Measurements from ENCODE around the gene GDF10.

Gene GDF10

DNA sequence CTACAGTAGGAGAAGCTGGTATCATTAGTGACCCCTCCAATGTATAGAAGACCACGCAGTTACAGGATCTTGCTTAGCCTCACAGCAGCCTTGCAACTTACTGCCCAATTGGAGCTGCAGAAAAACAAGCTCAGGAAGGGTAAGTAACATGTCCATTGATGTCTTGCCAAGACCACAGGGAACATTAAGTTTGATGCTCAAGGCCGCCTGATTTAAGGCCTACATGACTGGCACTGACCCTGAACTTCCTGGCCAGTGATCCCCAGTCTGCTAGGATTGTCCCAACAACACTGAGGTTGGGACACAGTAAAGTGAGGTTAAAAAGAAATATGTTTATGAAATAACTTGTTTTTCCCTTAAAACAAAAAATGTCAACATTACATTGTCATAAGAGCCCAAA is 15.4 kb downstream of the GDF10 start:
- DNase-seq (ENCODE audit: low spot score): no peak

DNA sequence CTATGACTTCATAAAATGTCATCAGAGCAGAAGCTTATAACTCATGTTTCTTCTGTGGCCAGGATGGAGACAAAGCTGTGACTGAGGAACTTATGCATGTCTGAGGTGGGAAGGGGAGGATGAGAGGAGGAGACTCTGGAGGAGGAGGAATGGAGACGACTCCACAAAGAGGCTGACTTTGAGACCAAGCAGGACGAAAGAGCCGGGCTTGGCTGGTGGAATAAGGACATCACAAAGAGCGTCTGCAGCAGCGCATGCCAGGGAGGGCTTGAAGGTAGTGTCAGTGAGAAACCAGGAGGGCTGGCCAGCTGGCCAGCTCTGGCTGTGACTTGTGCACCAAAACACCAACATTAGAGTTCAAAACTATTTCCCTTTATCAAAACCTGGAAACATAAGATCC is 16.1 kb downstream of the GDF10 start:
- no peak for DNase-seq (ENCODE audit: low spot score)

DNA sequence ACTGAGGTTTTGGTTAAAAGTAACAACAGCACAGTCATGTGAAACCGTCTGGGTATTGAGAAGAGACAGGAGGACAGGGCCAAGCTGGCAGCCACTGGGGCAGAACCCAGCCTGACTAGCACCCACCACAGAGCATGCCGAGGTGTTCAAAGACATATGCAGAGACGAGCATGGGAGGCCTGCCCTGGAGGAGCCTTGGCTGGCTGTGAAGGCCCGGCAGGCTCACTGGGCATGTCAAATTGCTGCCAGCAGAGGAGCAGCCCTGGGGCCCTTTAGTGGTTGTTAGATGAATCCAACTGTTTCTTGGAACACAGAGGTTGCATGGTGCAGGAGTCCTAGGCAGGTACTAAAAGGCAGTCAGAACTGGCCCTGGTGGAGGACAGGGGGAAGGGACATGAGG is 17.3 kb downstream of the GDF10 start:
- no peak for DNase-seq (ENCODE audit: low spot score)

DNA sequence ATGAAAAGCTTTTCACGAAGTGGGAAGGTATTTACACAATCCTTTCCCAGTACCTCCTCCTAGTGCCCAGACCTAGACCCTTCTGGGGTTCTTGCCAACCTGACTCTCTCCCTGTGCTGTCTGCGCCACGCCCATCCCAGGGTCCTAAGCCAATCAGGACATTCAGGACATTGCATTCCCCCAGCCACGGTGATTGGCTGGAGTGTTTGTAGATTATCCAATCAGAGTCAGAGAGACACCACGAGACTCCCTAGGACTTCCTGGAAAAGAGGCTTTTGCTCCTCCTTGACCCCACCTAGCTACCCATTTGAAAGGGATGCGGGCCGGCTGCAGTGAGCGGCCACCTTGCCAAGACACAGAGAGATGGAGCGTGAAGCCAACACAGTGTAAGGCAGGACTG is 18.7 kb downstream of the GDF10 start:
- DNase-seq (ENCODE audit: low spot score): no peak

DNA sequence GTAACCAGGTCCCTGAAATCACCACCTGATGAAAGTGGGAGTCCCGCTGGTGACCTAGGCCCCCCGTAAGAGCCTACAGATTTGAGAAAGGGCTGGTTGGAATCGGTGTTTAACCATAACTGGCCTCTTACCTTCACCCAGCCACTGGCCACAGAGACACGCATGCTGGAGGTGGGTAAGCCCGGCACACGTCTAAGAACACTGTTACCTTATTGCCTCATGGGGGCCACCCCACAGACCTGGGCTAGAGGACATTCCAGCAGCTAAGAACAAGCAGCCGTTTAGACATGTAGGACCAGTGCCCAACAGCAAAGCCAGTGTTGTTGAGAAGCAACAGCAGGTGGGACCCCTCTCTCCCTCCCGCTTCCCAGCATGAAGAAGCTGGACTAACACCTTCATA is 19.8 kb downstream of the GDF10 start:
- no peak for DNase-seq (ENCODE audit: low spot score)

DNA sequence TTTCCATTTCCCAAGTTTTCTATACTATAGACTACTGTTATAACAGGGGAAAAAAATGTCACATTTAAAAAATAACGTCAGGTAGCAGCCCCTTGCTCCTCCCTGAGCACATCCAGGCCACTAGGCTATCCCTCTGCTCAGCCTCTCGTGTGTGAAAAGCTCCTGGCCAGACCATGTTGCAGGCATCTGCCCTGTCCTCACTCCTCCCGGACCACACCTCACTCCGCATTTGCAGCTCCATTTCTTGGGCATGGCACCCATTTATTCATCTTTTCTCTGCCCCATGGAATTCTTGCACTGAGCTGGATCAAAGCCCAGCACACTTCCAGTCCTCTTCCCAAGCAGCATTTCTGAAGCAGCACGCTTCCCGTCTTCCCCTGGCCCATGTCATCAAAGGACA is 20.8 kb downstream of the GDF10 start:
- no peak for DNase-seq (ENCODE audit: low spot score)

DNA sequence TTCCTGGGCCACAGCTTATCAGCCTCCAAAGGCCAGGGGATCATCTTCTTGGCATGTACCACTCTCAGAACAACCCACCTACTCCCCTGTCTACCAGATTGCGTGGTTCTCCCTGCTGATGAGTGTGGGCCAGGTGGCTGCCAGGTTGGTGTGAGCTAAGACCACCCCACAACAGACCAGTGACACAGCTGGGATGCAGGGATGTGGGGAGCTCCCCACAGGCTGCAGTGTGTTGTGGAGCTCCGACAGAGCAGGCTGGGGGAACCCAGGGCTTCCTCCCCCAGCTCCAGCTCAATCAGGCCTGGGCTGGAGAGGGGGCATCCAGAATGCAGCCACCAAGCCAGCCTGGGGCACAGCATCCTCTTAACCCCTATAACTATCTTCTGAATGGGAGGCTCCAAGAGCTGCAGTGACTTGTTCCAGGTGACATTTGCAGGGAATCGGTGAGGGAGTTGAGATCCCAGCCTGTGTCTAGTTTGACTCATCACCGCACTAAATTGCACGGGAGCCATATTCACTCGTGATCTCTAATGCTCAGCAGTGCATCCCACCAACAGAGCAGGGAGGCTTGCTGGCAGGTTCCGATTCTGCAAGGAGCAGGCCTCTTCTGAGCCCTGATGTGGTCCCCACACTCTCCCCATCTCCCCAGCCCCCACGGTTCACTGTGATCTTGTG is 21.7 kb downstream of the GDF10 start:
- no peak for DNase-seq (ENCODE audit: low spot score)

DNA sequence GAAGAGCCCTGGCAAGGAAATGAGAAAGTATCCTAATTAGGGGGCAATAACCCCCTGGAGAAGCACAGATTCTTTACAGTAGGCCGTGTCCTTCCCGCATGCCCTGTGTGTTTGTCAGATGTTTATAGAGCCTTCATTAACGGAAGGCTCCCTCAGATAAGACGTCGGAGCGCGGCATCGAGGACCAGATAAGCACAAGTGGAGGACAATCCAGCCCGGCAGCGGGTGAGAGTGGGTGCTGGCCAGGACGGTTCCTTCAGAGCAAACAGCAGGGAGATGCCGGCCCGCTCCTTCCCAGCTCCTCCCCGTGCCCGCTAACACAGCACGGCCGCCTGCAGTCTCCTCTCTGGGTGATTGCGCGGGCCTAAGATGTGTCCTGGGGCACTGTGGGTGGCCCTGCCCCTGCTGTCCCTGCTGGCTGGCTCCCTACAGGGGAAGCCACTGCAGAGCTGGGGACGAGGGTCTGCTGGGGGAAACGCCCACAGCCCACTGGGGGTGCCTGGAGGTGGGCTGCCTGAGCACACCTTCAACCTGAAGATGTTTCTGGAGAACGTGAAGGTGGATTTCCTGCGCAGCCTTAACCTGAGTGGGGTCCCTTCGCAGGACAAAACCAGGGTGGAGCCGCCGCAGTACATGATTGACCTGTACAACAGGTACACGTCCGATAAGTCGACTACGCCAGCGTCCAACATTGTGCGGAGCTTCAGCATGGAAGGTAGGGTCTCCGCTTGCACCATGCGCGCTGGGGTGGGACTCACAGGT is 22.5 kb downstream of the GDF10 start, which contains the start of gene GDF2:
GDF2 (plus strand) TSS at position 155 of the 762 bp plus-strand sequence; CDS start at position 370, 215 bp downstream.
- DNase-seq (ENCODE audit: low spot score): no peak

DNA sequence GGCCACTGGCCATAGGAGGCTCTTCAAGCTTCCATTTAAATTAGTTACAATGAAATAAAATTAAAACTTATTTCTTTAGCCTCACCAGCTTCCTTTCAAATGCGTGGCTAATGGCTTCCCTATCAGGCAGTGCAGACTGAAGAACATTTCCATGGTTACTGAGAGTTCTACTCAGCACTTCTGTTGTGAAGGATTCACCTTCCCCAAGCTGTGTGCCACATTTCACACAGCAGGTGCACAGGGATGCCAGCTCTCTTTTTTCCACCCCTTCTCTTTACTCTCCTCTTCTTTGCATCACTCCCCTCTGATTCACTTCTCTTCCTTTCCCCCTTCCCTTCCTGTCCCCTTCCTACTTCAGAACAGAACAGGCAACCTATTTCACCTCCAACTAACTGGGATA is 23.1 kb downstream of the GDF10 start:
- DNase-seq (ENCODE audit: low spot score): no peak

DNA sequence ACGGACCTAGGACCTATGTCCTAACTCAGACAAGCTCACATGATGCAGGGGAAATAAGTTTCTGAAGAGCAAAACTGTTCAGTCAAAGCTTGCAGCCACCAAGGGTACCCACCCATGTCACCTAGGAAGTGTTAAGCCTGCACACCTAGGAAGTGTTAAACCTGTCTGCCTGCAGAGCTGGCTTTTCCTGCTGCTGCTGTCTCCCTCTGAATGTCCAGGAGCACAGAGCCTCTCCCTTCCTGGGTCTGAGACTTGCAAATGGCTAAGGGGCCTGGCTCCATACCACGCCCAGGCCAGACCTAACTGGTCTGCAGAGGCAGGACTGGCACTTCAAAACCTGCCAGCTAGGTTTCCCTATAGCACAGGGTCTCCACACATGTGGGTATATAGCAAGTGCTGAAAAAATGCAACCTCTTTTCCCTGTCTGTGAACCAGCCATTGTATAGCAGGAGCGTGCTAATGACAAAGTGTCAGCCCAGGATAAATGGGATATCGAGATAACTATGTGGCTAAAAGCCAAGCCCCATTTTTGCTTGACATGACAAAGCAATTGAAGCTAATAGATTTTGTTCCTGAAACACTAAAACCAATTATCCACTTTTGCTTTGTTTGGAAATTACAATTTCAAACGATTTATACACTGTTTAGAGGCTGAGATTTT is 23.8 kb downstream of the GDF10 start:
- DNase-seq (ENCODE audit: low spot score): no peak

DNA sequence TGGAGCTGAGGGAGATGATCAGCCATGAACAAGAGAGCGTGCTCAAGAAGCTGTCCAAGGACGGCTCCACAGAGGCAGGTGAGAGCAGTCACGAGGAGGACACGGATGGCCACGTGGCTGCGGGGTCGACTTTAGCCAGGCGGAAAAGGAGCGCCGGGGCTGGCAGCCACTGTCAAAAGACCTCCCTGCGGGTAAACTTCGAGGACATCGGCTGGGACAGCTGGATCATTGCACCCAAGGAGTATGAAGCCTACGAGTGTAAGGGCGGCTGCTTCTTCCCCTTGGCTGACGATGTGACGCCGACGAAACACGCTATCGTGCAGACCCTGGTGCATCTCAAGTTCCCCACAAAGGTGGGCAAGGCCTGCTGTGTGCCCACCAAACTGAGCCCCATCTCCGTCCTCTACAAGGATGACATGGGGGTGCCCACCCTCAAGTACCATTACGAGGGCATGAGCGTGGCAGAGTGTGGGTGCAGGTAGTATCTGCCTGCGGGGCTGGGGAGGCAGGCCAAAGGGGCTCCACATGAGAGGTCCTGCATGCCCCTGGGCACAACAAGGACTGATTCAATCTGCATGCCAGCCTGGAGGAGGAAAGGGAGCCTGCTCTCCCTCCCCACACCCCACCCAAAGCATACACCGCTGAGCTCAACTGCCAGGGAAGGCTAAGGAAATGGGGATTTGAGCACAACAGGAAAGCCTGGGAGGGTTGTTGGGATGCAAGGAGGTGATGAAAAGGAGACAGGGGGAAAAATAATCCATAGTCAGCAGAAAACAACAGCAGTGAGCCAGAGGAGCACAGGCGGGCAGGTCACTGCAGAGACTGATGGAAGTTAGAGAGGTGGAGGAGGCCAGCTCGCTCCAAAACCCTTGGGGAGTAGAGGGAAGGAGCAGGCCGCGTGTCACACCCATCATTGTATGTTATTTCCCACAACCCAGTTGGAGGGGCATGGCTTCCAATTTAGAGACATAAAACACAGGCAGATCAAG is 25.6 kb downstream of the GDF10 start:
- DNase-seq (ENCODE audit: low spot score): no peak

DNA sequence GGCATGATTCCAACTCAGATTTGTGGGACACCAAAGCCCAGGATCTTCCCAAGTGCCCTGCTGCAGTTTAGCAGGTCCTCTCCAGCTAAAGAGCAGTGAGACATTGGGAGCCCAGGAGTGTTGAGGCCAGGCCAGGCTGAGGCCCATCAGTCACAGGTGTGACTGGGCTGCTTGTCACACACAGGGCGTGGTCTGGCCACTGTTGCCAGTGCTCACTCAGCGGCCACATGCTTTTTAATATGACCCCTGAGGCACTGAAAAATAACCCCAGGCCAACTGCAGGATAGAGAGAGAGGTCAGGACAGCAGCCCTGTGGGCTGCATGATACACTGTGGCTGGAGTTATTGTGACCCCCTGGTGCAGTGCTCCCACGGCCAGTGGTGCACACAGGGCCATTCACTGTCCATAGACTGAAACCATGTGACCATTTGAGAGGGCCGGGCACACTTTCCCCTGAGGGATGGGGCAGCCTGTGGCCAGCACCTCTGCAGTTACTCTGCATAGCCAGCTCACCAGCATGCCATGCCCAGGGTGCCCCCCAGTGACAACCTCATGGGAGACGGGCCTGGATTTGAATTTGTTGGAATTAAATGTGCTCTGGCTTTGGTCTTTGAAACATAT is 26.4 kb downstream of the GDF10 start:
- no peak for DNase-seq (ENCODE audit: low spot score)

DNA sequence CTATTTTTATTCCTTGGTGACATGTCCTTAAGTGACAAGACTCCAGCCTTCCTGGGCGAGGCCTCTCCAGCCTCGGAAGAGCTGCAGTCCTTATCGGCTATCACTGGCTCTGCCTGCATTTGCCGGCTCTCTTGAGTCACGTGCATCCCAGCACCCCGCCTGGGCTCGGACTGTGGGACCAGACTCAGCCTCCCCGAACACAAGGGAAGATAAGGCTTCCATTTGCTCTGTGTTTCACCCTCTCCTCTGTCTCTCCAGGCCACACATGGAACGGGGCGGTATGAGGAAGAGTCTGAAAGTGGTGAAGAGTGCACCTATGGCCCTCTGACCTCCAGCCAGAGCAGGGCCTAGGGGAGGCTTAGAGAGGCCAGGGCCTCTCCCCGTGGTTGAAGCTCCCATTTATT is 26.9 kb downstream of the GDF10 start:
- no peak for DNase-seq (ENCODE audit: low spot score)

DNA sequence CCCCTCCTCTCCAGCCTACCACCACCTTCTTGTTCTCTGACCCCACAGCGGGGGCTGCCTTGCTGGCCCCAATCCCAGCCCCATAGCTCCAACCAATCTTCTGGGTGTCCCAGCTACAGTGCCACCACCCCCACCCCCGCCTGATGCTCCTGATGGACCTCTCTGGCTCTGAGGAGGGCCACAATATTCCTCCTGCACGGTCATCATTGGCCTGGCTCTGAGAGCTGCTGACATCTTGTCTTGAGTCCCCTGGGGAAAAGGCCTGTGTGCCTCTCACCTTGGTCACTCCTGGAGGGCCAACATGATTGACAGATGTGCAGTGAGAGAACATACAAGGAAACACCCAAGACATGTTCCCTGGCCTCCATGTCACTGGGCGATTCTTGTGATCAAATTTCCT is 29.9 kb downstream of the GDF10 start:
- DNase-seq (ENCODE audit: low spot score): no peak

DNA sequence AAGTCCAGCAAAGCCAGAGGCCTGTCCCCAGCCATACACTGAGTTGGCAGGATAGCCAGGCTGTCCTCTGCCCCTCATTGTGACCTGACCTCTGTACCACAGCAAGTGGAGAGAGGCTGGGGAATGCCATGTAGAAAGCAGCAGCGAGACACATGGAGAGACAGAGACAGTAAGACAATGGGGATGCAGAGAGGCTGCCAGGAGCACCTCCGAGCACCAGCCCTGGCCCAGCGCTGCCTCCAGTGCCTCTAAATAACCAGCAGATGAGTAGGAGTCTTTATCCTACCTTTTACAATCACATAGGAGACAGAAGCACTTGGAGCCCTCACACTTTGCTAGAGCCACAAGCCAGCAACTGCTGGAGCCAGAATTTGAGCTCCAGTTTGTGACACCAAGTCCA is 30.4 kb downstream of the GDF10 start:
- no peak for DNase-seq (ENCODE audit: low spot score)

DNA sequence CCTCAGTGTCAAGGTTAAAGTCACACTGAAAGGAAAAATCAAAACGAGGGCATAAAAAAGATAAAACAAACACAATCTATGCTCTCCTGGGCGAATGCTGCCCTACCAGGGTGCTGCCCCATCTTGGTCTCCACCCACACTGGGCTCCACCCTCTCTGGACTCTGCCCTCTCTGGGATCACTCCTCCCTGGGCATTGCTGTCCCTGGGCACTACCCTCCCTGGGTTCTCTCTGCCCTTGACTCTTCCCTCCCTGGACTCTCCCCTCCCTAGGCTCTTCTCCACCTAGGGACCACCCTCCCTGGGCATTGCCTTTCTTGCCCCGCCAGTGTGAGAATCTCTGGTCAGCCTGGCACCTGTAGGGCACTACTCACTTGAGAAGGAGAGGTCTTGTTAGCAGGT is 30.8 kb downstream of the GDF10 start:
- no peak for DNase-seq (ENCODE audit: low spot score)

DNA sequence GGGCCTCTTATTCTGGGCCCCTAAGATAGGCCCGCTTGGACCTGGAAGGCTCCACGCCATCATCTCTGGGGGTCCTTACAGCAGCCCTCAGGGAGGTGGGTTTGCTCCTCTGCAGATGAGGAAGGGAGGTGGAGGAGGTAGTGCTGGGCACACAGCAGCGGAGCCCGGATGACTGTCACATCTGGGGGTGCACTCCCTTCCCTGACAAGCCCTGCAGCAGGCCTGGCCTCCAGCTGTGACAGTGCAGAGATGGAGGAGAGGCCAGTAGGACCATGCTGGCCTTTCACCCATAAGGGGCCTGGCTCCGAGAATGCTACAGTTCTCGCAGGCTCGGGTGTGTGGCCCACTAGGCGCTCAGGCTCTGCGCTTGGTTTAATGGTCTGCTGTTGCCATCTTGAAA is 31.5 kb downstream of the GDF10 start:
- DNase-seq (ENCODE audit: low spot score): no peak

DNA sequence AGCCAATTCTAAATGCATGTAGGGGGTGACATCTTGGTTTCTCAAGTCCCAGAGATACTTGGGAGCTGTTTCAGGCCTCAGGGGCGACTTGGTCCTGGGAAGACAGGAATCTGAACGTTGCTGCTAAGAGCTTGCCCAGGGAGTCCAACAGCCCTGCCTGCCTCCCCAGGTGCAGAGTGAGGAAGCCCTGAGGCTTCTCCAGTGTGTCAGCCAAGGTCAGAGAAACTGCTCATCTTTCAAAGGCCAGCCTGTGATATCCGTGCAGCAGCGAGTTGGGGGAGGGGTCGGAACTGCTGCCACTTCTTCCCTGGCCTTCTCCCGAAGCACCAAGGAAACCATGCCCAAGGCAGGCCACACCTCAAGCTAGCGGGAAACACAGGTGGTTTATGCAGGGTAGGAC is 32.0 kb downstream of the GDF10 start:
- no peak for DNase-seq (ENCODE audit: low spot score)

DNA sequence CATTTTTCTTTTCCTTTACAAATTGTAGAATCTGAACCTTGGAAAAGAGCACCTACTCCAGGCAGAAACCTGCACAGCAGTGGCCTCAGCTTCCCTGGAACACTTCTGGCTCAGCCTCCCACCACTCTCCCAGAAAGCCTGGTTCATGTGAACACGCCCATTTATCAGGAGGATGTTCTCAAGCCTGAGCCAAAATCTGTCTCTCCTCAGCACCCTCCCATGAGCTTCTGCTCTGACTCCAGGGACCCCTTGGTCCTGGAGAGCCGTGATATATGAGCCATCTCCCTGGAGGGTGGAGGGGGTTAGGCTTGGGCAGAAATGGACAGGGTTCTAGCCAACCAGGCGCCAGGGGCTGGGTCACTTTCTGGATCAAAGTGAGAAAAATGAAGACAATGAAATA is 32.4 kb downstream of the GDF10 start:
- DNase-seq (ENCODE audit: low spot score): no peak

DNA sequence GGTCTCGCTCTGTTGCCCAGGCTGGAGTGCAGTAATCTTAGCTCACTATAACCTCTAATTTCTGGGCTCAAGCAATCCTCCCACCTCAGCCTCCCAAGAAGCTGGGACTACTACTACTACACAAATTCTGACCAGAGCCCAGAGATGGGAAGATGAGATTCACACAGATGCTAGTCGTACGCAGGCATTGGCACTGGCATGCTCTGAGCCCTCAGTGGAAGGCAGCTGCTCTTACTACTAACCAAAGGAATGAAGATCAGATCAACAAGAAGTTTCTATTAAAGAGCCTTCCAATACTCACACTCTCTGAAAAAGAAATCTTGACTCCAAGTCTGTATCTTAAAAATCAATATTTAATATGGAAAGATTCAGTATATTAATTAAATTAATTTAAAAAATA is 32.9 kb downstream of the GDF10 start:
- DNase-seq (ENCODE audit: low spot score): no peak

DNA sequence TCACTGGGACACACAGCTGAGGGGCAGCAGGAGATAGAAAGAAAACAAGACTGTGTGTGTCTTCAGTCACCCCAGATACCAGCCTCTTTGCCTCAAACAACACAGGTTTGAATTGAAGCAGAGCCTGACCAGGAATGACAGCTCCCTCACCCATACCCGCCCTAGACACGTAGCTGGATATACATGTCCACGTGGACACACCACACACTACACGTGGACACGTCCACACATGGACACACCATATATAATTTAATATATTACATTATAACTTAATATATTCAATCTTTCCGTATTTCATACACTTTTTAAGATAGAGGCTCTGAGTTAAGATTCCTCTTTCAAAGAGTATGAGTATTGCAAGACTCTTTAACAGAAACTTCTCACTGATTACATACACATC is 33.5 kb downstream of the GDF10 start:
- no peak for DNase-seq (ENCODE audit: low spot score)

Data from COLO829 (cell line).